ENCODE results near the gene MRS2. TPM values are rescaled to one million over a fixed set of nuclear protein-coding genes. Genes with fewer than 3 reads are reported as not detected.
"Not testable (repeated sequence)": the region's sequence is repeated elsewhere in the genome, so short reads cannot be mapped to it uniquely, and the experiment has no call there.

MRS2 gene
- total RNA-seq, 3 donors from 2014 or later = 23.6 to 28.5 (median 25.0) TPM

- DNase-seq (no peak), ATAC-seq (no peak)
- Mint-ChIP-seq H3K27me3 (ENCODE audit: low read depth) (peaks cover 13% of the 10 kb centered on the region), H3K4me3 (no peak overlapping the region), H3K36me3 (ENCODE audit: insufficient read depth) (no peaks in the 10 kb centered on the region), H3K9me3 (no peaks in the 10 kb centered on the region), H3K4me1 (ENCODE audit: low read depth) (no peaks in the 10 kb centered on the region)
Measured at GRCh38 chr6:24381476-24382219, 21.1 kb upstream of the MRS2 start.

- Mint-ChIP-seq H3K4me1 (ENCODE audit: low read depth) (no peaks in the 10 kb centered on the region), H3K27me3 (ENCODE audit: low read depth) (peaks cover 13% of the 10 kb centered on the region), H3K36me3 (ENCODE audit: insufficient read depth) (no peaks in the 10 kb centered on the region), H3K9me3 (no peaks in the 10 kb centered on the region), H3K4me3 (no peak overlapping the region)
- DNase-seq = no peak
- no peak for ATAC-seq
Measured at GRCh38 chr6:24382220-24382540, 20.6 kb upstream of the MRS2 start.

GRCh38 chr6:24382891-24383494, 19.7 kb upstream of the MRS2 start:
- not testable (repeated sequence) for H3K4me3 Mint-ChIP-seq; DNase-seq; ATAC-seq; H3K4me1 Mint-ChIP-seq (ENCODE audit: low read depth); H3K9me3 Mint-ChIP-seq; H3K36me3 Mint-ChIP-seq (ENCODE audit: insufficient read depth)
- H3K27me3 Mint-ChIP-seq (ENCODE audit: low read depth) = peaks cover 15% of the 10 kb centered on the region

GRCh38 chr6:24384369-24385130, 18.2 kb upstream of the MRS2 start:
- H3K9me3 Mint-ChIP-seq; H3K4me1 Mint-ChIP-seq (ENCODE audit: low read depth); DNase-seq; H3K36me3 Mint-ChIP-seq (ENCODE audit: insufficient read depth); ATAC-seq; H3K4me3 Mint-ChIP-seq: not testable (repeated sequence)
- peaks cover 13% of the 10 kb centered on the region for H3K27me3 Mint-ChIP-seq (ENCODE audit: low read depth)

- ATAC-seq = no peak
Measured at GRCh38 chr6:24385536-24386269, 17.0 kb upstream of the MRS2 start.

GRCh38 chr6:24387818-24388217, 14.9 kb upstream of the MRS2 start:
- H3K9me3 Mint-ChIP-seq = no peaks in the 10 kb centered on the region
- H3K4me3 Mint-ChIP-seq = no peak overlapping the region
- ATAC-seq (no peak), DNase-seq (no peak)
- peaks cover 11% of the 10 kb centered on the region for H3K27me3 Mint-ChIP-seq (ENCODE audit: low read depth)
- H3K36me3 Mint-ChIP-seq (ENCODE audit: insufficient read depth) = no peaks in the 10 kb centered on the region
- no peaks in the 10 kb centered on the region for H3K4me1 Mint-ChIP-seq (ENCODE audit: low read depth)

More at GRCh38 chr6:24385536-24386269, 17.0 kb upstream of the MRS2 start:
- Mint-ChIP-seq H3K9me3 (no peaks in the 10 kb centered on the region), H3K36me3 (ENCODE audit: insufficient read depth) (no peaks in the 10 kb centered on the region), H3K4me1 (ENCODE audit: low read depth) (no peaks in the 10 kb centered on the region), H3K4me3 (no peak overlapping the region), H3K27me3 (ENCODE audit: low read depth) (peaks cover 11% of the 10 kb centered on the region)
- no peak for DNase-seq

- Mint-ChIP-seq H3K9me3 (no peaks in the 10 kb centered on the region), H3K4me3 (no peak overlapping the region), H3K27me3 (ENCODE audit: low read depth) (peaks cover 6% of the 10 kb centered on the region), H3K36me3 (ENCODE audit: insufficient read depth) (no peaks in the 10 kb centered on the region), H3K4me1 (ENCODE audit: low read depth) (no peaks in the 10 kb centered on the region)
- DNase-seq (no peak), ATAC-seq (no peak)
Measured at GRCh38 chr6:24391208-24391607, 11.5 kb upstream of the MRS2 start.

- ATAC-seq = no peak
Measured at GRCh38 chr6:24391756-24392405, 10.9 kb upstream of the MRS2 start.

GRCh38 chr6:24394061-24394779, 8.5 kb upstream of the MRS2 start:
- Mint-ChIP-seq H3K36me3 (ENCODE audit: insufficient read depth) (no peaks in the 10 kb centered on the region), H3K4me3 (no peak overlapping the region), H3K9me3 (no peaks in the 10 kb centered on the region), H3K27me3 (ENCODE audit: low read depth) (peaks cover 19% of the 10 kb centered on the region), H3K4me1 (ENCODE audit: low read depth) (no peaks in the 10 kb centered on the region)
- ATAC-seq = no peak
- DNase-seq = no peak

More at GRCh38 chr6:24391756-24392405, 10.9 kb upstream of the MRS2 start:
- Mint-ChIP-seq H3K4me3 (no peak overlapping the region), H3K4me1 (ENCODE audit: low read depth) (no peaks in the 10 kb centered on the region), H3K27me3 (ENCODE audit: low read depth) (peaks cover 12% of the 10 kb centered on the region), H3K36me3 (ENCODE audit: insufficient read depth) (no peaks in the 10 kb centered on the region), H3K9me3 (no peaks in the 10 kb centered on the region)
- no peak for DNase-seq

- Mint-ChIP-seq H3K9me3 (no peaks in the 10 kb centered on the region), H3K4me1 (ENCODE audit: low read depth) (no peaks in the 10 kb centered on the region), H3K36me3 (ENCODE audit: insufficient read depth) (no peaks in the 10 kb centered on the region), H3K27me3 (ENCODE audit: low read depth) (peaks cover 25% of the 10 kb centered on the region), H3K4me3 (no peak overlapping the region)
- DNase-seq (no peak), ATAC-seq (no peak)
Measured at GRCh38 chr6:24394780-24395437, 7.8 kb upstream of the MRS2 start.

GRCh38 chr6:24396824-24397223, 5.9 kb upstream of the MRS2 start:
- Mint-ChIP-seq H3K36me3 (ENCODE audit: insufficient read depth) (no peaks in the 10 kb centered on the region), H3K27me3 (ENCODE audit: low read depth) (peaks cover 34% of the 10 kb centered on the region), H3K4me1 (ENCODE audit: low read depth) (no peaks in the 10 kb centered on the region), H3K4me3 (no peak overlapping the region), H3K9me3 (no peaks in the 10 kb centered on the region)
- DNase-seq (no peak), ATAC-seq (no peak)

GRCh38 chr6:24397631-24398030, 5.1 kb upstream of the MRS2 start:
- no peak overlapping the region for H3K4me3 Mint-ChIP-seq
- H3K36me3 Mint-ChIP-seq (ENCODE audit: insufficient read depth) = no peaks in the 10 kb centered on the region
- DNase-seq (no peak), ATAC-seq (no peak)
- peaks cover 2% of the 10 kb centered on the region for H3K4me1 Mint-ChIP-seq (ENCODE audit: low read depth)
- no peaks in the 10 kb centered on the region for H3K9me3 Mint-ChIP-seq
- peaks cover 34% of the 10 kb centered on the region for H3K27me3 Mint-ChIP-seq (ENCODE audit: low read depth)
